ENCODE data around the gene CHRND.

- TF ChIP-seq POLR2A (IDR thresholded peaks at IDR 0.05; ENCODE audit: low read length) (no peak), GATA1 (IDR thresholded peaks at IDR 0.05; ENCODE audit: low read depth, low read length) (no peak)
Observed at GRCh38 chr2:232511336-232511890, 14.5 kb upstream of the CHRND start.
